Testis (tissue), 2 donors: ENCODE results near the gene SLC6A19.

ENCODE experiments used
- CTCF ChIP-seq, 3 experiments: fragments of 450-650 bp in 2 of 3; fragments of 200-600 bp in 1 of 3; sonication (generic) in 1 of 3; IDR thresholded peaks; one replicate each; pipeline ENCODE4 v1.5.1; 2016 to 2019; ENCODE audit warnings: antibody characterized with exemption in 3 of 3, mild to moderate bottlenecking in 2 of 3, moderate library complexity in 1 of 3
- POLR2A ChIP-seq: fragments of 450-650 bp; IDR thresholded peaks from one replicate; pipeline ENCODE4 v1.6.1; 2017; ENCODE audit warnings: antibody characterized with exemption, mild to moderate bottlenecking, moderate library complexity

- TF ChIP-seq POLR2A (no peak), CTCF (IDR thresholded peaks at IDR 0.05) (no peak)
Observed at GRCh38 chr5:1208221-1208742, 6.9 kb downstream of the SLC6A19 start.
